ENCODE results near the gene GYS1.

GYS1 gene

GRCh38 chr19:49016067-49016839, 23.1 kb upstream of the GYS1 start:
- Histone ChIP-seq H3K4me1 (ENCODE audit: control insufficient read depth, insufficient read depth, low read length) (peaks cover 7% of the 10 kb centered on the region), H3K9me3 (ENCODE audit: control insufficient read depth, insufficient read depth, low read depth, low read length) (no peaks in the 10 kb centered on the region), H3K4me3 (ENCODE audit: low read depth, low read length) (no peak overlapping the region), H3K36me3 (ENCODE audit: control insufficient read depth in 2 of 2, insufficient read depth in 1 of 2, low read length in 2 of 2) (peaks cover 11 to 47% of the 10 kb centered on the region in 2 experiments; a peak in 2 of 3 replicates), H3K27ac (ENCODE audit: extremely low read depth, low read depth, low read length) (no peak overlapping the region)
- TF ChIP-seq ZNF513 (tag by site-specific recombination; IDR thresholded peaks at IDR 0.05) (no peak), ZNF394 (tag by site-specific recombination; IDR thresholded peaks at IDR 0.05; ENCODE audit: borderline replicate concordance) (no peak), ZNF433 (tag by site-specific recombination; IDR thresholded peaks at IDR 0.05; ENCODE audit: low read depth) (no peak), ZBTB49 (tag by site-specific recombination; IDR thresholded peaks at IDR 0.05; ENCODE audit: low read depth) (no peak), GLIS1 (tag by site-specific recombination; IDR thresholded peaks at IDR 0.05) (no peak), FEZF1 (tag by site-specific recombination; IDR thresholded peaks at IDR 0.05) (no peak), ZNF114 (tag by site-specific recombination; IDR thresholded peaks at IDR 0.05) (no peak), ZNF426 (tag by site-specific recombination; IDR thresholded peaks at IDR 0.05) (no peak), ZNF596 (tag by site-specific recombination; IDR thresholded peaks at IDR 0.05) (no peak), ZNF514 (tag by site-specific recombination; IDR thresholded peaks at IDR 0.05) (no peak), ZNF23 (tag by site-specific recombination; IDR thresholded peaks at IDR 0.05; ENCODE audit: borderline replicate concordance) (no peak), ZNF423 (tag by site-specific recombination; IDR thresholded peaks at IDR 0.05) (no peak), ZSCAN18 (tag by site-specific recombination; IDR thresholded peaks at IDR 0.05) (no peak), ZNF555 (tag by site-specific recombination; conservative IDR thresholded peaks at IDR 0.05) (no peak), ZNF140 (tag by site-specific recombination; IDR thresholded peaks at IDR 0.05) (no peak), ZNF292 (tag by site-specific recombination; IDR thresholded peaks at IDR 0.05; ENCODE audit: borderline replicate concordance, low read depth) (no peak), CTCF (tag by site-specific recombination; IDR thresholded peaks at IDR 0.05) (no peak), ZNF175 (tag by site-specific recombination; IDR thresholded peaks at IDR 0.05) (no peak), ZNF701 (tag by site-specific recombination; IDR thresholded peaks at IDR 0.05) (no peak)
- TF ChIP-seq, protein P1, sequence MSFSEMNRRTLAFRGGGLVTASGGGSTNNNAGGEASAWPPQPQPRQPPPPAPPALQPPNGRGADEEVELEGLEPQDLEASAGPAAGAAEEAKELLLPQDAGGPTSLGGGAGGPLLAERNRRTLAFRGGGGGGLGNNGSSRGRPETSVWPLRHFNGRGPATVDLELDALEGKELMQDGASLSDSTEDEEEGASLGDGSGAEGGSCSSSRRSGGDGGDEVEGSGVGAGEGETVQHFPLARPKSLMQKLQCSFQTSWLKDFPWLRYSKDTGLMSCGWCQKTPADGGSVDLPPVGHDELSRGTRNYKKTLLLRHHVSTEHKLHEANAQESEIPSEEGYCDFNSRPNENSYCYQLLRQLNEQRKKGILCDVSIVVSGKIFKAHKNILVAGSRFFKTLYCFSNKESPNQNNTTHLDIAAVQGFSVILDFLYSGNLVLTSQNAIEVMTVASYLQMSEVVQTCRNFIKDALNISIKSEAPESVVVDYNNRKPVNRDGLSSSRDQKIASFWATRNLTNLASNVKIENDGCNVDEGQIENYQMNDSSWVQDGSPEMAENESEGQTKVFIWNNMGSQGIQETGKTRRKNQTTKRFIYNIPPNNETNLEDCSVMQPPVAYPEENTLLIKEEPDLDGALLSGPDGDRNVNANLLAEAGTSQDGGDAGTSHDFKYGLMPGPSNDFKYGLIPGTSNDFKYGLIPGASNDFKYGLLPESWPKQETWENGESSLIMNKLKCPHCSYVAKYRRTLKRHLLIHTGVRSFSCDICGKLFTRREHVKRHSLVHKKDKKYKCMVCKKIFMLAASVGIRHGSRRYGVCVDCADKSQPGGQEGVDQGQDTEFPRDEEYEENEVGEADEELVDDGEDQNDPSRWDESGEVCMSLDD (tag by site-specific recombination; IDR thresholded peaks at IDR 0.05): no peak
- CTCF ChIA-PET: interaction anchor here (0.6 kb wide), 1 partner anchor 177 kb away, joined by 4 read pairs; no protein-coding TSS in a partner anchor
- POLR2A ChIA-PET: no interaction called here

Data from HEK293 (cell line).